HepG2 (cell line): Measurements from ENCODE around the gene C16orf86. TPM values are rescaled to one million over a fixed set of nuclear protein-coding genes. Genes with fewer than 3 reads are reported as not detected.

ENCODE experiments used
- ATAC-seq: fragments of 200-7000 bp; cut with Tn5 transposase; 3 replicates; pipeline ENCODE4 v1.9.1; 2020; ENCODE audit warnings: mild to moderate bottlenecking, moderate library complexity
- BruUV-seq: library from RNA; stranded (reverse); fragments of 400-500 nt; replicated peaks from 2 replicates; lab custom pipeline; 2021; lab: Mats Ljungman, UMichigan
- CTCF ChIA-PET: fragments of 300-600 bp; formaldehyde crosslinking; extraction: SDS; loops from one replicate; lab custom pipeline; 2021; ENCODE audit warnings: low total read pairs, inconsistent platforms, low intra/inter-chr PET ratio; lab: Yijun Ruan, JAX
- POLR2A ChIA-PET: fragments of 350-600 bp; sonication (Branson Sonifier 250); formaldehyde crosslinking; loops from one replicate; lab custom pipeline; 2020; ENCODE audit warnings: antibody characterized with exemption, inconsistent platforms; lab: Yijun Ruan, JAX
- DNase-seq: peaks from one replicate; pipeline ENCODE4 v3.0.0-alpha.2; 2015; ENCODE audit warnings: low spot score
- FAIRE-seq: peaks from 3 replicates; lab custom pipeline; 2011; peaks lifted over from hg19 to GRCh38; lab: Jason Lieb, UNC
- H2AFZ ChIP-seq: one replicate; pipeline ENCODE4 v1.6.1; 2011; ENCODE audit warnings: low read length, inconsistent platforms
- H3K27ac ChIP-seq: fragments of 300-600 bp; 3 replicates; pipeline ENCODE4 v1.8.0; 2011; ENCODE audit warnings: mixed run types, mild to moderate bottlenecking, mixed read lengths, low read length, inconsistent platforms; ENCODE audit not compliant: insufficient read depth; ENCODE audit errors: extremely low read length
- H3K27me3 ChIP-seq, 2 experiments: fragments of 200-600 bp in 1 of 2; 2 replicates in 1 of 2; 3 replicates in 1 of 2; pipeline versions ENCODE4 v1.6.0 to v1.8.0; 2011; ENCODE audit warnings: low read length in 2 of 2, mild to moderate bottlenecking in 2 of 2, moderate library complexity in 2 of 2, inconsistent platforms in 1 of 2; ENCODE audit not compliant: insufficient read depth in 2 of 2, control insufficient read depth in 1 of 2
- H3K36me3 ChIP-seq, 2 experiments: fragments of 200-600 bp in 1 of 2; replicated peaks in 1 of 2; 2 replicates in 1 of 2; 3 replicates in 1 of 2; pipeline versions ENCODE4 v1.5.1 to v1.8.0; 2011; ENCODE audit warnings: low read length in 2 of 2, inconsistent platforms in 1 of 2; ENCODE audit not compliant: insufficient read depth in 2 of 2, control insufficient read depth in 1 of 2
- H3K4me1 ChIP-seq: 2 replicates; pipeline ENCODE4 v1.5.1; 2012; ENCODE audit warnings: low read length, inconsistent platforms; ENCODE audit not compliant: insufficient read depth
- H3K4me2 ChIP-seq: 2 replicates; pipeline ENCODE4 v1.6.0; 2011; ENCODE audit warnings: low read depth, low read length, inconsistent platforms
- H3K4me3 ChIP-seq, 3 experiments: fragments of 200-600 bp in 1 of 3; sonication (generic), shearing (Covaris generic) in 1 of 3; replicated peaks in 1 of 3; 2 replicates each; pipeline ENCODE4 v1.5.1; 2011 to 2016; ENCODE audit warnings: low read length in 3 of 3, inconsistent platforms in 2 of 3, low read depth in 2 of 3, mild to moderate bottlenecking in 2 of 3, control low read depth in 1 of 3, mixed read lengths in 1 of 3; ENCODE audit not compliant: insufficient read depth in 1 of 3
- H3K79me2 ChIP-seq: one replicate; pipeline ENCODE4 v1.6.1; 2011; ENCODE audit warnings: low read length, inconsistent platforms; ENCODE audit not compliant: insufficient read depth
- H3K9ac ChIP-seq: 2 replicates; pipeline ENCODE4 v1.6.0; 2011; ENCODE audit warnings: mild to moderate bottlenecking, low read depth, low read length, inconsistent platforms; ENCODE audit not compliant: insufficient read depth
- H3K9me3 ChIP-seq: 2 replicates; pipeline ENCODE4 v1.5.1; 2012; ENCODE audit warnings: mild to moderate bottlenecking, low read length
- H4K20me1 ChIP-seq: 2 replicates; pipeline ENCODE4 v1.6.0; 2011; ENCODE audit warnings: inconsistent platforms, mild to moderate bottlenecking, low read length, moderate library complexity; ENCODE audit not compliant: insufficient read depth
- DNMT3B ChIP-seq: conservative IDR thresholded peaks from 2 replicates; pipeline ENCODE4 v1.6.1; 2016; ENCODE audit warnings: missing biosample characterization, control low read depth
- ETV5 ChIP-seq: IDR thresholded peaks from 2 replicates; pipeline ENCODE4 v1.6.1; 2018; ENCODE audit warnings: missing biosample characterization, missing genetic modification reagents, inconsistent platforms, borderline replicate concordance
- GRHL1 ChIP-seq: sonication (generic); formaldehyde crosslinking; conservative IDR thresholded peaks from 2 replicates; pipeline ENCODE4 v1.8.0; 2022; ENCODE audit warnings: missing genetic modification reagents
- JARID2 ChIP-seq: sonication (generic); formaldehyde crosslinking; IDR thresholded peaks from 2 replicates; pipeline ENCODE4 v1.8.1; 2023; ENCODE audit warnings: missing genetic modification reagents, inconsistent platforms; ENCODE audit not compliant: insufficient replicate concordance
- KLF16 ChIP-seq, 2 experiments: sonication (generic) in 1 of 2; formaldehyde crosslinking in 1 of 2; IDR thresholded peaks; 2 replicates each; pipeline versions ENCODE4 v1.6.1 to v1.8.0; 2016 to 2023; ENCODE audit warnings: missing genetic modification reagents in 2 of 2, missing compliant biosample characterization in 1 of 2
- PHF5A ChIP-seq: IDR thresholded peaks from one replicate; pipeline ENCODE4 v1.6.1; 2018; ENCODE audit warnings: low read depth, missing genetic modification reagents; ENCODE audit not compliant: unreplicated experiment
- RFX1 ChIP-seq: fragments of 450-650 bp; IDR thresholded peaks from 2 replicates; pipeline ENCODE4 v1.6.1; 2017
- ZNF724P ChIP-seq: sonication (generic); formaldehyde crosslinking; IDR thresholded peaks from 2 replicates; pipeline ENCODE4 v1.8.0; 2022; ENCODE audit warnings: missing genetic modification reagents, borderline replicate concordance
- ZNF737 ChIP-seq: sonication (generic); formaldehyde crosslinking; IDR thresholded peaks from 2 replicates; pipeline ENCODE4 v1.5.0; 2020; ENCODE audit warnings: missing genetic modification reagents, mild to moderate bottlenecking, borderline replicate concordance
- ZNF790 ChIP-seq: sonication (generic); formaldehyde crosslinking; IDR thresholded peaks from 2 replicates; pipeline ENCODE4 v1.8.0; 2022; ENCODE audit warnings: missing genetic modification reagents, mild to moderate bottlenecking, borderline replicate concordance
- ZNF792 ChIP-seq: IDR thresholded peaks from 2 replicates; pipeline ENCODE4 v1.6.1; 2016
- ZSCAN5A ChIP-seq: sonication (generic); formaldehyde crosslinking; IDR thresholded peaks from 2 replicates; pipeline ENCODE4 v1.8.0; 2022; ENCODE audit warnings: mild to moderate bottlenecking, missing genetic modification reagents, borderline replicate concordance
- WGBS: methylation state at CpG from one replicate; pipeline ENCODE4 v1.1.6; 2017; ENCODE audit warnings: low lambda C conversion rate; 5-methylcytosine and 5-hydroxymethylcytosine counted together
- in situ Hi-C: cut with HindIII; loops from 2 replicates; pipeline ENCODE4 v1.10.0; 2017; ENCODE audit warnings: low pct_unique_long_range_greater_than_20kb; ENCODE audit not compliant: extremely low pct_ligation_motif_present
- intact Hi-C: fragments of 100-400 bp; cut with micrococcal nuclease; formaldehyde crosslinking; loops from one replicate; pipeline ENCODE4 v1.10.0; 2022; ENCODE audit not compliant: unreplicated experiment
- polyA plus RNA-seq, 8 experiments: library from polyadenylated mRNA; depleted of rRNA in 3 of 8; stranded (reverse) in 7 of 8; unstranded in 1 of 8; fragments of >200 nt; fragmentation: Illumina TruSeq in 4 of 8; extraction: Trizol in 4 of 8; gene quantifications; 2 replicates each; pipeline versions ENCODE4 v1.2.1 to v1.2.3, GENCODE V29; 2011 to 2016; ENCODE audit warnings: low read depth in 4 of 8, missing spikeins in 1 of 8, mixed read lengths in 1 of 8; ENCODE audit not compliant: insufficient read depth in 1 of 8
- total RNA-seq, 5 experiments: library from RNA; depleted of rRNA; stranded (reverse); fragments of >200 nt; fragmentation: Illumina TruSeq; extraction: Trizol; gene quantifications; 2 replicates each; pipeline ENCODE4 v1.2.3, GENCODE V29; 2016; ENCODE audit warnings: low read depth in 1 of 5

Gene C16orf86
- total and polyA plus RNA-seq, 2 of the 13 experiments (the other 11 are each of a cell fraction or from before 2014, with no cell fraction given) = 1.5 to 3.1 TPM

- no peak for TF ChIP-seq KLF16 (CRISPR knock-in tag; IDR thresholded peaks at IDR 0.05)
- no peak for TF ChIP-seq ZNF792 (CRISPR knock-in tag)
- TF ChIP-seq RFX1 = no peak
- TF ChIP-seq ETV5 (CRISPR knock-in tag) = no peak
- TF ChIP-seq DNMT3B (CRISPR knock-in tag) = no peak
- TF ChIP-seq JARID2 (CRISPR knock-in tag) = no peak
- TF ChIP-seq GRHL1 (CRISPR knock-in tag) = no peak
- TF ChIP-seq ZNF724P = no peak
- no peak for TF ChIP-seq ZNF790 (CRISPR knock-in tag)
- TF ChIP-seq ZSCAN5A (CRISPR knock-in tag) = no peak
- TF ChIP-seq ZNF737 (CRISPR knock-in tag) = no peak
- no peak for TF ChIP-seq PHF5A
- WGBS = 98% methylated on average over 1 of the region's 1 CpG
- Histone ChIP-seq H3K27me3 (no peaks in the 10 kb centered on the region), H3K4me2 (no peak overlapping the region), H4K20me1 (no peaks in the 10 kb centered on the region), H3K9me3 (no peaks in the 10 kb centered on the region), H3K79me2 (peaks cover 5% of the 10 kb centered on the region), H3K27ac (no peak overlapping the region), H3K36me3 (peaks cover 0 to 3% of the 10 kb centered on the region in 2 experiments; a peak in 3 of 5 replicates), H3K9ac (no peak overlapping the region), H2AFZ (no peak overlapping the region), H3K4me3 (no peak overlapping the region), H3K4me1 (peaks cover 13% of the 10 kb centered on the region)
- BruUV-seq = no TSS peak
- peak; percentile 60 for FAIRE-seq
- DNase-seq = no peak
- CTCF ChIA-PET = no interaction called here
- POLR2A ChIA-PET = interaction anchor here (0.9 kb wide), 1 partner anchor 18 kb away, joined by 3 read pairs; the partner anchor contains the start of gene GFOD2
- ATAC-seq = no peak
- in situ Hi-C loops (no loop called here), intact Hi-C loops (no loop called here)
These were observed 34.8 kb downstream of the C16orf86 start for GRCh38 chr16:67701420-67701819.
